GM04503 (cell line): ENCODE results near the gene SH3BP2.

ENCODE experiments used
- DNase-seq: peaks from one replicate; pipeline ENCODE4 v3.0.0-alpha.2; 2012; ENCODE audit warnings: low read depth

Gene SH3BP2

DNA sequence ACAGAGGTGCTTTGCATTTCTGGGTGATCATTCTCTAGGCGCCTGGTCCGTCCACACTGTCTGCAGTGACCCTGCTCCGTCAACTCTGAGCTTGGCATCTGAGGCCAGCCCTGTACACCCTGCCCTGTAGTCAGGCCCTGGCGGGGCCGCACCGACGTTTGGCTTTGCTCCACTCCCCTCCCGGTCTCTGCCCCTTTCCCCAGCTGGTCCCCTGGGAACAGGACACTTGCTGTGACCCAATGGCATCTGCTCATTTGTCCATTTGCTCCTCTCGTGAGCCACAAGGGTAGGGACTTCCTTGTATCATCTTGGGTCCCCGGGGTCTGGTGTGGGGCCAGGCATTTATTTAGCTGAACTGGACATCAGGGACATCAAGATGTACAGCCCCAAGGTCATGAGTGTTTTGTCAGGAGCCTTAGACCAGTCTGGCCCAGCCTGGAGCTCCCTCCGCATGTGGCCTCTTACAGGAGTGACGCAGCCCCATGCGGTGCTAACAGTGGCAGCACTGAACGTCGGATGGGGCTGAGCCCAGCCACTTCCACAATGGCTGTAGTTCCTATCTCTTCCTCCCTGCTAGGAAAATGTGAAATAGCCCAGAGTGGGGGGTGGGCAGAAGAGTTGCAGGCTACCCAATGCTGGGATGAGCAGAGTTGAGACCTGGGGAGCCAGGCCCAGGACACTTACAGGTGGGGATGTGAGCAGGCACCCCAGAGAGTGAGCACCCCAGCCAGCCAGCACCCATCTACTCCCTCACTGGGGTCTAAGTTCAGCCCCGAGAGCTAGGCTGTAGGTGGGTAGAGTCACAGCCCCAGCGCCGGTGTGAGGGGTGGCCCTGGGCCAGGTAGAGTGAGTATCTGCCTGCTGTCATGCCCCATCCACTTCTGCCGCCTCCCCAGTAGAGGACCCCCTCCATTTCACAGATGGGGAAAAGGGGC, 2.0 kb upstream of the SH3BP2 start:
- no peak for DNase-seq

DNA sequence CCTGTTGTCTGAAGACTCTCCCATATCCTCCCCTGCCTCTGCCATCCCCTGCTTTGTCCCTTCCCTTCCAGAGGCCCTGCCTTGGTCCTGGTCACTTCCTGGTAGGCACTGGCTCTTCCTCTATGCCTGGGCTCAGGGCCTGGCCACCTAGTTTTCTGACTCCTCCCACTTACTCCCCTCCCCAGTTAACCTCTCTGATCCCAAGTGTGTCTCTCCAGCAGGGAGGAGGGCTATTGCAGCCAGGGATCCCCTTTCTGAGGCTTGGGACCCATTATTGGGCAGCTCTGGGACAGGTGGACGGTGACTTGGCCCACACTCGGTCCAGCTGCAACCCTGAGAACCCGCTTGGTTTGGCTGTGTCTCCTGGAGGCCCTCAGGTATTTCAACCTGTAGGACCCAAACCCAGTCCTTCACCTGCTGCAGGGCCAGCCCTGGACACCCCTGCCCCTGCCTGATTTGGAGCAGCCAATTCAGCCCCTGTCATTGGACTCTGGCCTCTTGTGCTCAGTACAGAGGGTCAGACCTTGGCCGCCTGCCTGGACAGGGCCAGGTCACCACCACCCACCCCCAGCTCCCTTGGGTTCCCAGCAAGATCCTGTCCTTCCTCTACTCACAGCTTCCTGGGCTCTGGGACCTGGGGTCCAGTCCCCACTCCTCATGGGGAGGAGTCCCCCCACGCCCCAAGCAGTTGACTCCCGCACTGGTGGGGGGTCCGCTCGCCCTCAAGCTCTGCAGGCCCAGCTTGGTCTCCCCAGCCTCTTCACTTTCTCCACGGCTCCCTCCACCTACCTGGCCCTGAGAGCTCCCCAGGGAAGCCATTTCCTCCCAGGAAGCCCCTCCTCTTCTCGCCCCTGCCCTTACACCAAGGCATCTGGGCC, 1.1 kb upstream of the SH3BP2 start:
- no peak for DNase-seq

DNA sequence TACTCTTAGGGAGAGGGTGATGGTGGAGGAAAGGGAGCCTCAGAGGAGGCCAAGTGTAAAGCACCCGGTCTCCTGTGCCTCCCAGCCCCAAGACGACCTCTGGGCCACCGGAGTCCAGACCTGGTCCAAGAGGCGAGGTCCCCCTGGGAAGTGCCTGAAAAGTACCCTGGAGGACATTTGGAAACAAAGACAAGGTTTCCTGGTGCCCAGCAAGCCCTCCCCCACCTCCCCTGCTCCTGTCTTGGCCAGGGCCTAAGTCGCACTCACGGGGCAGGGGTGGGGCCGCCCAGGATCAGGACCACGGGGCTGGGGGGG, 532 bp upstream of the SH3BP2 start:
- no peak for DNase-seq

DNA sequence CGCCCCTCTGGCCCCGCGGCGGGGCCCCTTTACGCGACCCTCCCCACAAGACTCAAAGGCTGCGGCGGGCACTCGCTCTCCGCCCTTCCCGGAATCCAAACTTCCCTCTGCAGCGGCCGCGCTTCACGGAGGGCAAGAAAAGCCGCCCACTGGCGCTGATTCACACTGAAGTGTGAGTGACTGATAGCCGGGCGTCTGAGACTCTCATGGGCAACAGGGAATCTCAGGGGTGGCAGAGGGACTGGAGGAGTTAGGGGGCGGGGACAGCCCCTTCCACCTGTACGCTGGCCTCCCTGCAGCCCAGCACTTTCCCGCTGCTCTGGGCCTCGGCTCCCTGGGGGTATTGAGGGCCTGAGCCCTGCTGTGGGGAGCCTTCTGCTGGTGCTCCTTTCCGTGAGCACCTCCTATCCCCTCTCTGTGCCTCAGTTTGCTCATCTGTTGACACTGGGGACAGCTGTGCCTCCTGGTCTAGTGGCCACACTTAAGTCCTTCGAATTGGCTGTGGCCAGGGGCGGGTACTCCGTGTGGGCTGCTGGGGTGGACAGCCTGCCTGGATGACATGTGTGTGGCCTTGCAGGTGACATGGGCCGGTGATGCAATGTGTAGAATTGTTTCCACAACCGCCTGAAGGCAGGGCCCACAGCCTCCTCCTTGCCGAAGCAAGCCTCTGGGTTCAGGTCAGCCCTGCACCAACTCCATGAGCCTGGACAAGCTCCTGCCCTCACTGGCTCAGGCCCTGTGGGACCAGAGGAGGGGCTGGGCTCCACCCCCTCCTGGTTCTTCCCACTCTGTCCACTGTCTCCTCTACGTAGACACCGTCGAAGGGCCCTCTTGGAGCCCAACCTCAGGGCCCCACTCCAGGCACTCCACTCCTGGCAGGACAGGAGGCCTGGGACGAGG, 951 bp downstream of the SH3BP2 start:
- no peak for DNase-seq

DNA sequence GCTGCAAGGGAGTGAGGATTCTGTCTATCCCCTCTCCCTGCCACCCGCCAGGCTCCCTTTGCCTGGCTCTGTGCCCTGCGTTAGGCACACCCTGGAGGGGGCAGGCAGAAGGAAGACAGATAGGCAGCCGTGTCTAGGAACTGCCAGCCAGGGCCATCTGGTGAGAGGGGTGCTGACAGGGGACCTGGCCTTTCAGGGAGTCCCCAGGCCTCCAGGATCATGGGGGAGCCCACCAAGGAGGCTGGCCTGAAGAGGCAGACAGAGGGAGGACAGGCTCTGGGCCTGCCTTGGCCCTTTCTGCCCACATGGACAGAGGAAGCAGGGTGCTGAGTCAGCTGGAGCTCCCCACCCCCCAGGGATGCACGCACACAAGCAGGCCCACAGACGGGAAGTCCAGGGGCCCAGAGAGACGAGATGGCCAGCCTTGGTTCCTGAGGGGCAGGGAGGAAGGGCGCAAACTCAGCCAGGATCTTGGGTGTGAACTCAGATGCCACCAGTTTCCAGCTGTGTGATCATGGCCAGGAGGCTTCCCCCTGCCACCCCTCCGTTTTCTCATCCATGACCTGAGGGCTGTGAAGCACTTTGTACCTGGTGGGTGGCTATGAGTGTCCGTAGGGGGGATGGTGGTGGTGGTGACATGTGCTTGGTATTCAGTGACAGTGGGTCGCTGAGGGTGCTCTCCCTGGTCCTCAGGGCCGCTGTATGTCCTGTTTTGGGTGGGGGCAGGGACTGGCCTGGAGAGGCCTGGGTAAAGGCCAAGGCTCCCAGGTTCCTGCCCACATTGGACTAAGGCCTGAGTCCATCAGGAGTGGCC, 1.8 kb downstream of the SH3BP2 start:
- DNase-seq: no peak

DNA sequence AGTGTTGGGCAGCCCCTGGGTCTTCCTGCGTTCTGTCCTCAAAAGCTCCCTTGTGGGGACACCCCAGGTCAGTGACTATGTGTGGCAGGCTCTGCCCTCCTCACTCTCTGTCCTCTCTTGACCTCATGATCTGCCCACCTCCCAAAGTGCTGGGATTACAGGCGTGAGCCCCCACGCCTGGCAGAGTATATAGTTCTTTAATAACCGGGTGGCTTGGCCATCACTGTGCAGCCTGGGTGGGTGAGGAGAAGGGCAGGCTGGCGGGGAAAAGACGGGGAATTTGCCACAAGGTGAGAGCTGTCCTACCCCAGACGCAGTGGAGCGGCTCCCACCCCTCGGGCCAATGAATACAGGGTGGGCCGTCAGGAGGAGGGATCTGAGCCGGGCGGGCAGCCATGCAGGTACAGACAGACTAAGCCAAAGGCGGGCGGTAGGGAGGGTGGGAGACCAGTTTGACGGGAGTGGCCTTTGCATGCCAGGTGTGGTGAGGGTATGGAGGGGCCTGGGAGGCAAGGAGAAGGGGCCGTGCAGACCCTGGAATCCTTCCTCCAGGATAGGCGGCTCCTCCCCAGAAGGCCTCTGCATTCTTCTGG, 2.5 kb downstream of the SH3BP2 start:
- DNase-seq: no peak

DNA sequence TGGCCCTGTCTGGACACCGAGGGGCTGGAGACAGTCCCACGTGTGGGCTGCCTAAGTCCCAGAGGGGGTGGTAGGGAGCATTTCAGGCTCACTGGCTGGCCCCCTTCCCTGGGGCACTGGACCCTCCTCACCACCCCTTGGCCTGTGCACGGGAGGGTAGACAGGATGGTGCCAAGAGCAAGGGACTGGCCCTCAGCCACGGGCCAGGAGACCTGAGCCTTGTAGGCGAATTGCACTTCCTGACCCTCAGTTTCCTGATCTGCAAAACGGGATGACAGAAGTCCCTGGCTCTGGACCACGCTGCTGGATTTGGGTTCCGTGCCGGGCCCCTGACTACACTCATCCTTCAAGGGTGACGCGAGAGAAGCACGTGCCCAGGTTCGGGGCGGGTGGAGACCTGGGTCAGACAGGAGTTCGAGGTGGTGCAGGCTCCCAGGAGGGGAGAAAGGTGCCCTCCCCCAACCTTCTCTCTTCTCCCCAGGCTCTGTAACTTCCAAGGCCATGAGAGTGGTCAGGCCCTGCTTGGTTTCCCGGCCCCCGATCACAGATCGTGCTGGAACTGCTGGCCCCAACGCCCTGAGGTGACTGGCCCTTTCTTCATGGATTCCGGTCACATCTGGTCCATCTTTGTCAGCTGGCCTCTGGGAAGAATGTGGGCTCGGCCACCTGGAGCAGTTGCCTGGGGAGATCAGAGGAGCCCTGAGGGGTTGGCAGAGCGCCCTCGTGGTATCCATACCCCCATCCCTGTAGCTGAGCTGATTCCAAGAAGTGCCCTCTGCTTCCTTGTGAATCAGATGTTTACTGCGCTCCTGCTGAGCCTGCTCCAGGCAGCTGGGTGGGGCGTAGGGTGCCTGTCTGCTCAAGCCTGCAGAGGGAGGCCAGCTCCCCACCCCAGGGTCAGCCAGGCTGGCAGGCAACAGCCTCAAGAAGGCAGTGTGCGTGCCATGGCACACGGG, 3.3 kb downstream of the SH3BP2 start:
- no peak for DNase-seq

DNA sequence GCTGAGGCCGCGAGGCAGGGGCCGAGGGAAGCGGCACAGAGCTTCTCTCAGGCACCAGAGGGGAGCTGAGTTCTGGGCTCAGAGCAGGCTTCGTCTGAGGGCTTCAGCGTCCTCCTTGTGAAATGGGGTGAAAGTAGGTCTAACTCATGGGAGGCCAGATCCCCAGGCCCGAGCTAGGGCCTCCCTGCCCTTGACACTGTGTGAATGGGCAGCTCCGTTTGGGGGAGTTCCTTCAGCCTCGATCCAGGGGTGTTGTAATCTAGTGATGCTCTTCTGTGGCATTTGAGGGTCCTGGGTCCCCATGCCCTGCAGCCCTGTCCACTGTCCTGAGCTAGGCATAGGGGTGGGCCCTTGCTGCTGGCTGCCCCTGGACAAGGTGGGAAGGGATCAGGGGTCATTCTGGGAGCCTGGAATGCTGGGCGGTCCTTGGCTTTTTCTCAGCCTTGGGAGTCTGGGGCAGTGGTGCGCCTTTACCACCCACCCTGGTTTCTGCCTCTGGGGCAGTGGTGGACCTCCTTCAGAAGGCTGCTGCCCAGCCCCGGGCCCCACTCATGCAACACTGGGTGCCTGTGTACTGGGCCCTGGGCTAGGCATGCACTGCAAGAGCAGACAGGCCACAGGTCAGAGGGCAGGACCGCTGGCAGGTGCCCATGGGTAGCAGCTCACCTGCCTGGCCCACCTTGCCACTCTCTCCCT, 4.1 kb downstream of the SH3BP2 start:
- no peak for DNase-seq

DNA sequence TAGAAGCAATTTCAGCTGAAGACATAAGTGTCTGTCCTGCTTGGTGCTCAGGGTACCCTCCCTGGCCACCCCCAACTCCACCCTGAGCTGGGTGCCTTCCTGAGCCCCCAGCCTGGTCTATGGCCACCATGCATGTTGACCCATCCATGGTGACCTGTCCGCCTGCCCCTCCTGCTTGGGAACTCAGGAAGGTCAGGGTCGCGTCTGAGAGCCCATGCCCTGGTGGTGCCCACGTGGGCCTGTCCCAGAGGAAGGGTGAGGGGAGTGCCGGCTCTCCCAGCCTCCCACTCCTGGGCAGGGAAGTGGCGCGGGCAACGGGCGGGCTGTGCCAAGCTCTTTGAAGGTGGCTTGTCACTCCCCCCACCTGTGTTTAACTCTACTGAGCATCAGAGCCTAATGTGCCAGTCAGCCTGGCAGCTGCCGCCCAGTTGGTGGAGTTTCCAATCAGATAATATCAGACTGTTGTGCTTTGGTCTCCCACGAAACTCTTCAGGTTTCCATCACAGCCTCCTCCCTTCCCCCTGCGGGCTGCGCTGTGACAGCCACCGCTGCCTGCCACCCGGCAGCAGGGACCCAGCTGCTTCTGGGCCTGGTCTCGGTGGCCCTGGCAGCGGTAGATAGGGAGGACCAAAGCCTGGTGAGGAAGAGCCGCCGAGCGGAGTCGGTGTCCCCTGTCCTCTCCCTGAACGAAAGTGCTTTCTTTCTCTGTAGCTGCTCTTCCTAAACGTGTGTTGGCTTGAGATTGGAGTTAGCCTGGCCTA, 4.8 kb downstream of the SH3BP2 start:
- no peak for DNase-seq

DNA sequence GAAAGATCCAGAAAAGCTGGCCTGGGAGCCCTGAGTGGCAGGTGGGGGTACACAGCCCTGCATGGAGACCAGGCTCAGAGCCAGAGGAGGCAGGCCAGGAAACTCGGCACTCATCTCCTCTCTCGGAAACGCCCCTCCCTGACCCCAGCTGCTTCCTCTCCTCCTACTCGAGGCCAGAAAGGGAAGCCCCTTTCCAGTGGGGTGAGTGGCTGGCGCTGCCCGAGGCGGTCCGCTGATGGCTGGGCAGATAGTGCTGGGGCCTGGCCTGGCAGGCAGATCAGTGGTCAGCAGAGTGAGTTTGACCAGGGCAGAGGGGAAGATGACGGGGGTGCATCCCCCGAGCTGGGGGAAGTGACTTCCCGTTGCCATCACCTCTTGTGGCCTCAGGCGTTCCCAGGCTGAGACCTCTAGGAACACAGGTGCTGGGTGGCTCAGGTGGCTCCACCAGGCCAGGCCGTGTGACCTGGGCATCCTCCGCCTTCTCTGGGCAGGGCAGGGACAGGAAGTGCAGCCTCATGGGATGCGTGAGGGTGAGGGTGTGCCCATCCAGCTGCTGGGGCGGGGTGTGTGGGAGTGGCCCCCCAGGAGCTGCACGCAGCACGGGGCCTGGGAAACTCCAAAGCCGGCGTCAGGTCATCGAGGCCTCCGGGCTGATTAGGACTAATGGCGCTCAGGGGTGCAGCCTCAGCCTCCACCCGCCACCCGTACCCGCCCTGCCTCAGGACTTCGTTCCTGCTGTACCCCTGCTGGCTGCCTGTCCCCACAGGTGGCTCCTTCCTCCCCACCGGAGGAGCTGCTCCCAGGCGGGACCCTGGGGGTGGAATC, 5.7 kb downstream of the SH3BP2 start:
- no peak for DNase-seq

DNA sequence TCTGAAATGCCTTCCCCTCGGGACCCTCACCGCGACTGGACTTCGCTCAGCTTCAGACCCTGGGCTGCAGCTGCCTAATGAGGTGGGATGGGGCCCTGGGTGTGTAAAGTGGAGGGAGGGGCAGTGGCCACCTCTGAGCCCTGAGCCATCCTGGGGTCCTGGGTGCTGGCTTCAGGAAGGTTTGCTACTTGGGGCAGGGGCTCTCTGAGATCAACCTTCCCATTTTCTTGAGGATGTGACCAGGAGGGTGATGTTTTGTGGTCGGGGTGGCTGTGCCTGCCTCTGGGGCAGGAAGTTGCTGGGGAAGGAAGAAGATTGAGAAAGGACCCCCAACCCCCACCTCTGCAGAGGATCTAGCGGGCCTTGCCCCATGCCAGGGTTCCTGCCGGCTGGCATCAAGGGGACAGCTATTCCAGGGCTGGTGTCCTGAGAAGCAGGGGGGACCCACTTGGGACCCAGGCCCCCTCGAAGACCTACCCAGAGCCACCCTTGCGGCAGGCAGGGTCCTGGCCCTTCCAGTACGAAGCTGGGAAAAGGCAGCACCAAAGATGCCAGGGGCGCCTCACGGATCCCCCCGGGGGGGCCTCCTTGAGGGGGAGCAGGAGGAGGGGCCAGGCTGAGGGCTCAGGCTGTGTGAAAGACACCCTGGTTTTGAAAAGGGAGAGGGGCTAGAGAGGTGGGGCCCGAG, 6.5 kb downstream of the SH3BP2 start:
- no peak for DNase-seq

DNA sequence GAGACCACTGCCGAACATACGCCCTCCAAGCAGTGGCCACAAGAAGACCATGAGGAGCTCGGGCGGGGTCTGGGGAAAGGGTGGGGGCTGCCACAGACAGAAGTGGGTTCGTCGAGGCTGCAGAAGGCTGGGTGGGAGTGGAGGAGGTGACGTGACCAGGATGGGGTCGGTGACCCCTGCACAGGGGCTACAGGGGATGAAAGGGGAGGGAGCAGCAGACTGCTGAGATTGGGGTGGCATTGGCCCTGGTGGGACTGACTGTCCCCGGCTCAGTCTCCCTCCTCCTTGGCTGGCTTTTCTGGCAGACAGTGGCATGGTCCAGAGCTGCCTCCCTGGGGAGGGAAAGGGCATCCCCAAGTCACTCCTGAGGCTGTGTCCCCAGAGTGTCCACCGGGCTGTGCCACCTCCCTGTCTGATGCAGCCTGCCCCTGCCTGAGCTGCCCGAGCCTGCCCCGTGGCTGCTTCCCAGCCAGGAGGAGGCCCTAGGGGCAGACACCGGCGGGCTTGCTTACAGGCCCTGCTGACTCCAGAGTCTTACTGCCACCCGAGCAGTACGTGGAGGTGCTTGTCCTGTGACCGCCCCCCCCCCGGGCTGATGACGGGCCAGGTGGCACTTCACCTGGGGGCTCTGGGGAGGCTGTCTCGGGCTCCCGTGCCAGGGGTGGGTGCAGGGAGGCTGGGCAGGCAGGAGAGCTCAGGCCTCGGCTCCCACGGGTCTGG, 7.2 kb downstream of the SH3BP2 start:
- DNase-seq: no peak

DNA sequence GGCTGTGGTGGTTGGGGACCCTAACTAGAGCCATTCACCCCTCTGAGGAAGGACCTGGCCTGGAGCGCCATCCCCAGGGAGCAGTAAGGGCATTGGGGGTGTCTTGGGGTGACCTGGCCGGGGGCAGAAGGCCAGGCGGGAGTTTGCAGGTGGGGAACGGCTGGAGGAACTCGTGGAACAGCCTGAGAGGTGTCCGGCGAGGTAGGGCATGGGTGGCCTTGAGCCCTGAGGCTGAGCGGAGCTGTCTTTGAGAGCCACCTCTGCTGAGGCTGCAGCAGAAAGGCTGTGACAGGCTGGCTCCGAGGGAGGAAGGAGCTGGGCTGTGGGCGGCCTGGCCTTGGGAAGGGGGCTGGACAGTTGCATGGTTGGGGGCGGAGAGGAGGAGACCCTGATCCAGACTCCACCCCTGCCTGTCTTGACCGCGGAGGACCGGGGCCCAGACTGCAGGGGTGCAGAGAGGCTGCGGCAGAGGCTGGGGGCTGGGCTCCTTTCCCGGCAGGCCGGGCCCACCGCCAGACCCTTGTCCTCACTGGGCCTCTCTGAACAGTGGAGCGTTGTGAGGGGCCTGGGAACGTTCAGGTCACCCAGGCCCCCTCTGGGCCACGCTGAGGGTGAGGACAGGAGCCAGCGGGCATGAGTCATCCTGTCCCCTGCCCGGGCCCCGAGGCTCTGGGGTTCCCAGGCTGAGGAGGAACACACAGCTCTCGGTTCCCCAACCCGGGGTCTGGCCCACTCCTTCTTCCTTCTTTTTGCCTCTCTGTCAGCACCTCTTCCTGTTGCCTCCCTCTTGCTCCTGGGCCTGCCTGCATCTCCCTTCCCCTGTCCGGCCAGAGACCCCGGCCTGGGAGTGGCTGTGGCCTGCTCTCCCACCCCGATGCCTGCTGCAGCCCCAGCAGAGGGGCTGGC, 8.1 kb downstream of the SH3BP2 start:
- no peak for DNase-seq

DNA sequence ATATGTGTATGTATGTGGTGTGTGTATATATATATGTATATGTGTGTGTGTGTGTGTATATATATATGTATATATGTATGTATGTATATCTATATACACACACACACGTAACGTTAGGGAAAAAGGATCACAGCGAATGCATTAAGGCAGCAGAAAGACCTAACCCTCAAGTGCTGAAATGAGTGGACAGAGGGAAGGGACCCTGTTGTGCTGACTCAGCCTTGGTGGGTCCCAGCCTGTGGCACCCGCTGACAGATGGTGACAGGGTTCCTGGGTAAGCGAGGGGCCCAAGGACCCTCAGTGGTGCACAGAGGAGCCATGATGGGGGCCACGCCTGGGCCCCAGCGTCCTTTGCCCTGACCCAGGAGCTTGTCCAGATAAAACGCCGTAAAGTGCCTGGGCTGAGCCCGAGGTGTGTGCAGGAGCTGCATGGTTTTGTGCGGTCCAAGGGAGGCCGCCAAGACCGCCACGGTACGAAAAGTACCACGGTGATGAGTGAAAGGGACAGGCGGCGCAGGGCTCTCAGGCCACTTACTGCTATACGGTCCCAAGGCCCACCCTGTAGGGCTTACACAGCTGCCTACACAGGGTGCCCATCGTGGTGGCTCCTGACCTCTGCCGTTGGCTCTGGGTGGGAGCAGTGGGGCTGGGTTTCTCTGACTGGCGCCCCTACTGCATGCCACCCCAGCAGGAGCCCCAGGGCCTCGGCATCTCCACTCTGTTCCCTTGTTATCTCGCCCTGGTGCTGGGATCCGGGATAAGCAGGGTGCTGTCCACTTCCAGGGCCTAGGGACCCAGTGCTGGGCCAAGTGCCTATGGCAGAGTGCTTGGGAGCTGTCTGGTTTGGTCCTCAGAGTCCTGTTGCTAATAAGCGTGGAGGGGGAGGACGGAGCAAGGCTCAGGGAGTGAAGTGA, 10.0 kb downstream of the SH3BP2 start:
- DNase-seq: no peak
